Measurements from ENCODE around the gene TRPV3. TPM values are rescaled to one million over a fixed set of nuclear protein-coding genes. Genes with fewer than 3 reads are reported as not detected.

TRPV3 gene
- total and polyA plus RNA-seq, 3 donors from 2014 or later, result 6.6 to 37.2 (median 19.8) TPM

- no peaks in the 10 kb centered on the region for H3K9me3 ChIP-seq
- intact Hi-C loops (cut with DNase I; ENCODE audit: low total_unique reads), result no loop called here
- TF ChIP-seq POLR2A (IDR thresholded peaks at IDR 0.05) (no peak), CTCF (IDR thresholded peaks at IDR 0.05) (no peak)
- H3K36me3 ChIP-seq (ENCODE audit: low read depth, missing control alignments), result no peaks in the 10 kb centered on the region
- DNase-seq, result no peak
- WGBS, 2 donors, result 65 to 90% methylated on average over 5 to 7 of the region's 7 CpGs
- H3K27me3 ChIP-seq, result no peaks in the 10 kb centered on the region
- H3K4me1 ChIP-seq, result peaks cover 14% of the 10 kb centered on the region
- H3K27ac ChIP-seq, result no peak overlapping the region
- no peak overlapping the region for H3K4me3 ChIP-seq
Observed at GRCh38 chr17:3510090-3510489, 47.5 kb downstream of the TRPV3 start.

GRCh38 chr17:3507869-3508268 is 49.7 kb downstream of the TRPV3 start:
- no peak for DNase-seq
- H3K4me1 ChIP-seq, result peaks cover 10% of the 10 kb centered on the region
- no peak overlapping the region for H3K27ac ChIP-seq
- no peak overlapping the region for H3K4me3 ChIP-seq
- no peaks in the 10 kb centered on the region for H3K9me3 ChIP-seq
- no peaks in the 10 kb centered on the region for H3K27me3 ChIP-seq
- H3K36me3 ChIP-seq (ENCODE audit: low read depth, missing control alignments), result no peaks in the 10 kb centered on the region
- intact Hi-C loops (cut with DNase I; ENCODE audit: low total_unique reads), result no loop called here
- WGBS, 2 donors, result 92% methylated on average over 3 of the region's 3 CpGs
- TF ChIP-seq CTCF (IDR thresholded peaks at IDR 0.05) (no peak), POLR2A (IDR thresholded peaks at IDR 0.05) (no peak)

GRCh38 chr17:3507071-3507470 is 50.5 kb downstream of the TRPV3 start:
- WGBS, 2 donors, result 64 to 65% methylated on average over 1 of the region's 1 CpG
- intact Hi-C loops (cut with DNase I; ENCODE audit: low total_unique reads), result no loop called here
- H3K27ac ChIP-seq, result no peak overlapping the region
- TF ChIP-seq CTCF (IDR thresholded peaks at IDR 0.05), result no peak
- TF ChIP-seq POLR2A (IDR thresholded peaks at IDR 0.05), result no peak
- no peak for DNase-seq
- H3K4me1 ChIP-seq, result peaks cover 2% of the 10 kb centered on the region
- H3K27me3 ChIP-seq, result no peaks in the 10 kb centered on the region
- H3K36me3 ChIP-seq (ENCODE audit: low read depth, missing control alignments), result no peaks in the 10 kb centered on the region
- no peak overlapping the region for H3K4me3 ChIP-seq
- H3K9me3 ChIP-seq, result no peaks in the 10 kb centered on the region

- Histone ChIP-seq H3K36me3 (ENCODE audit: low read depth, missing control alignments) (no peaks in the 10 kb centered on the region), H3K27ac (no peak overlapping the region), H3K4me1 (no peaks in the 10 kb centered on the region), H3K4me3 (no peak overlapping the region), H3K9me3 (no peaks in the 10 kb centered on the region), H3K27me3 (no peaks in the 10 kb centered on the region)
- no peak for DNase-seq
- intact Hi-C loops (cut with DNase I; ENCODE audit: low total_unique reads), result no loop called here
- no peak for TF ChIP-seq POLR2A (IDR thresholded peaks at IDR 0.05)
- WGBS, 2 donors, result 88 to 100% methylated on average over 2 of the region's 2 CpGs
Observed at GRCh38 chr17:3506054-3506453, 51.6 kb downstream of the TRPV3 start.

- Histone ChIP-seq H3K9me3 (no peaks in the 10 kb centered on the region), H3K27ac (no peak overlapping the region), H3K4me1 (no peaks in the 10 kb centered on the region), H3K27me3 (no peaks in the 10 kb centered on the region), H3K4me3 (no peak overlapping the region), H3K36me3 (ENCODE audit: low read depth, missing control alignments) (no peaks in the 10 kb centered on the region)
- TF ChIP-seq POLR2A (IDR thresholded peaks at IDR 0.05), result no peak
- no peak for TF ChIP-seq CTCF (IDR thresholded peaks at IDR 0.05)
- DNase-seq, result no peak
- 93% methylated on average over 7 of the region's 7 CpGs for WGBS, 2 donors
- intact Hi-C loops (cut with DNase I; ENCODE audit: low total_unique reads), result no loop called here
Observed at GRCh38 chr17:3505008-3505407, 52.6 kb downstream of the TRPV3 start.
